GM18508 (cell line): Measurements from ENCODE around the gene CABLES1.
"Not testable (repeated sequence)": the region's sequence is repeated elsewhere in the genome, so short reads cannot be mapped to it uniquely, and the experiment has no call there.

Experiments
- ATAC-seq: cut with Tn5 transposase; IDR thresholded peaks from one replicate; pipeline ENCODE4 v1.9.1; 2021; ENCODE audit warnings: moderate number of reproducible peaks; ENCODE audit not compliant: insufficient read depth, unreplicated experiment

CABLES1 gene

GRCh38 chr18:23109163-23109562, 26.1 kb upstream of the CABLES1 start:
- not testable (repeated sequence) for ATAC-seq

GRCh38 chr18:23113576-23113975, 21.7 kb upstream of the CABLES1 start:
- no peak for ATAC-seq

- ATAC-seq, result no peak
Observed at GRCh38 chr18:23114171-23114881, 21.0 kb upstream of the CABLES1 start.

- no peak for ATAC-seq
Observed at GRCh38 chr18:23114911-23115310, 20.4 kb upstream of the CABLES1 start.

GRCh38 chr18:23115683-23116096, 19.6 kb upstream of the CABLES1 start:
- ATAC-seq, result no peak

DNA sequence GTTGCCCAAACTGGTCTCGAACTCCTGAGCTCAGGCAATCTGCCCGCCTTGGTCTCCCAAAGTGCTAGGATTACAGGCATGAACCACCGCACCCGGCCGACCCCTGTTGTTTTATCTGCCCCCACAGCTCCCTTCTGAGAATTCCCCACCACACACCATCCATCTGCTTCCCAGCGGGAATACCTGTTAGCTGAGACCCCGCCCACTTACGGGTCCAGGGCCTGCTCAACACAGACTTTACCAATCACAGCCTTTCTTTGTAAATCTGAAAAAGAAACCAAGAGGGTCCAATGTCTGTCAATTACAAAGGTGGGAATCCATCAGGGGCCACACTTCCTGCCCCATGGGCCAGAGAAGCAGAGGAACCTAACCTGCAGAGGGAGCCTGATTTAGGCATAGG, 14.2 kb upstream of the CABLES1 start:
- ATAC-seq, result no peak

DNA sequence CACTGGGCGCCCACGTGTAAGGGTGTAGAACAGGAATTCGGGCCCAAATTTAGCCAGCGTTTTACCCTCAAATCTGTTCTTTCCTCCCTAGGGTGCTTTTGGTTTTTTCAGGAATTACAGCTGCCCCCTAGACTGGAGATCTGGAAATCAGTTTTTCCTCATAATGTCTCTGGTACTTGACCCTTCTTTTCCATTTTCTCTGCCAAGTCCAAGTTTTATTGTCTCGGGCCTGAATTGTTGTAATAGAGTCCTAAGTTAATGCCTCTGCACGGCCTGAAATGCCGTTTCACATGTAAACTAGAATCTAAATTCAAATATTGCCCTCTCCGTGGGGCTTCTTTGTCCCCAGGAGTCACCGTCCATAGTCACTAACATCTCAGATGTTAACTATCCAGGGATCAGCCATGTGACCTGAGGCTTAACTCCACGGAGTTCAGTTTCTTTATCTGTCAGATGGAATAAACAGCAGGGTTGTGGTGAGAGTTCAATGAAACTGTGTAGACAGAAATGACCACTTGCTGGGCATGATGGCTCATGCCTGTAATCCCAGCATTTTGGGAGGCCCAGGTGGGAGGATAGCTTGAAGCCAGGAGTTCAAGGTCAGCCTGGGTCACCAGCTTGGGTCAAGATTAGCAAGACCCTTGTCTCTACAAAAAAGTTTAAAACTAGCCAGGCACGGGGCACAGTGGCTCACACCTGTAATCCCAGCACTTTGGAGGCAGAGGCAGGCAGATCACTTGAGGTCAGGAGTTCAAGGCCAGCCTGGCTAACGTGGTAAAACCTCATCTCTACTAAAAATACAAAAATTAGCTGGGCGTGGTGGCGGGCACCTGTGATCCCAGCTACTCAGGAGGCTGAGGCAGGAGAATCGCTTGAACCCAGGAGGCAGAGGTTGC, 12.7 kb upstream of the CABLES1 start:
- ATAC-seq, result no peak

GRCh38 chr18:23126376-23127056, 8.8 kb upstream of the CABLES1 start:
- ATAC-seq, result no peak

DNA sequence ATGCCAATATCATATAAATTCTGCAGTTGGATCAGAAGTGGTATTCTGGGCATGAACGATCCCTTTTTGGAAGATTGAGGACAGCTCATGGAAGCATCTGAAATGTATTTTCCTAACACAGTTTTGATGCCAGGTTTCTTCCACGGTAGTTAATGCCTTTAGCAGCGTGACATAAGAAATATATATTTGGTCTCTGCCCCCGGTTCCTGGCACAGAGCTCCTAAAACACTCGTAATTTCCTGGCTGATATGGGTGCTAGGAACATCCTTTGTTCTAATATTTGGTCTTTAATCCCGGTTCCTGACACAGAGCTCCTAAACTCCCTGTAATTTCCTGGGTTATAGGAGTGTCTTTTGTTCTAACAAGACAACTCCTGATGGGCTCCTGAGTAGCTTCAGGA, 8.2 kb upstream of the CABLES1 start:
- ATAC-seq, result no peak

- no peak for ATAC-seq
Observed at GRCh38 chr18:23129355-23130002, 5.8 kb upstream of the CABLES1 start.

GRCh38 chr18:23131693-23132319, 3.5 kb upstream of the CABLES1 start:
- no peak for ATAC-seq

GRCh38 chr18:23133860-23134779, 1.2 kb upstream of the CABLES1 start:
- no peak for ATAC-seq

DNA sequence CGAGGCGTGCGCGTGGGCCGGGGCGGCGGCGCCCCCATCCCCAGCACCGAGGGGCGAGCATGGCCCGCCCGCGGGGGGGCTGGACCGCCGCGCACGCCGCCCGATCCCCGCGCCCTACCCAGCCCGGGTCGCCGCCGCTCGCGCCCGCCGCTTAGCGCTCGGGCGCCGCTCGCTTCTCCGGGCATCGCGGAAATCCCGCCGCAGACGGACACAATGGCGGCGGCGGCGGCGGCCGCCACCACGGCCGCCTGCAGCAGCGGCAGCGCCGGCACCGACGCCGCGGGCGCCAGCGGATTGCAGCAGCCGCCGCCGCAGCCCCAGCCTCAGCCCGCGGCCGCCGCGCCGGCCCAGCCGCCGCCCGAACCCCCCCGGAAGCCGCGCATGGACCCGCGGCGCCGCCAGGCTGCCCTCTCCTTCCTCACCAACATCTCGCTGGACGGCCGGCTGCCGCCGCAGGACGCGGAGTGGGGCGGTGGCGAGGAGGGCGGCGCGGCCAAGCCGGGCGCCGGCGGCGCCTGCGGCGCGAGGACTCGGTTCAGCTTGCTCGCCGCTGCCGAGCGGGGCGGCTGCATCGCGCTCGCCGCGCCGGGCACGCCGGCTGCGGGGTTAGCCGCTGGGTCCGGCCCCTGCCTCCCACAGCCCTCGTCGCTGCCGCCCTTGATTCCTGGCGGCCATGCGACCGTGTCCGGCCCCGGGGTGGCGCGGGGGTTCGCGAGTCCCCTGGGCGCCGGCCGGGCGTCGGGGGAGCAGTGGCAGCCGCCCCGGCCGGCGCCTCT, 453 bp downstream of the CABLES1 start:
- no peak for ATAC-seq

- no peak for ATAC-seq
Observed at GRCh38 chr18:23136326-23137096, 1.2 kb downstream of the CABLES1 start.

DNA sequence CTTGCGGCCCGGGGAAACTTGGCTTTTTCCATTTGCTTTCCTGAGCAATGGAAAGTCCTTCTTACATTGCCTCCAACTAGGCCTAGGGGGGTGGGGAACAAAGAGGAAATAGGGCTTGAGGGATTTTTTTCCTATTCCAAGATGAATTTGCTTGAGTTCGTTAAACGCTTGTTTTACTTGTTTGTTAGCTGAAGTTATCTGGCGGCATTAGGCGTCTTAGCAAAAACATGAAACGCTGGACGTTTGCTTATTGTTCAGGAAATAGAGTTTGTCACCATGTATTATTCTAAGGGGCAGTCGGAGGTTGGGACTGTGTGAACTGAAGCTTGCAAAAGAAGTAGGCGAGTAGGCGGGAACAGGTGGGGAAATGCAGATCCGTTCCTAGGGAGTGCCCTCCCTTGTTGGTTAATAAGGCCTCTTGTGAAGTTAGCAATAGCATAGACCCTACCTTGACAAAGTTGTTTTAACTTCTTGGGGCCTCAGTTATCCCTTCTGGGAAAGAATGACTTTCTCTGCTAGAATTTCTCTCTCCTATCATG, 1.9 kb downstream of the CABLES1 start:
- no peak for ATAC-seq

DNA sequence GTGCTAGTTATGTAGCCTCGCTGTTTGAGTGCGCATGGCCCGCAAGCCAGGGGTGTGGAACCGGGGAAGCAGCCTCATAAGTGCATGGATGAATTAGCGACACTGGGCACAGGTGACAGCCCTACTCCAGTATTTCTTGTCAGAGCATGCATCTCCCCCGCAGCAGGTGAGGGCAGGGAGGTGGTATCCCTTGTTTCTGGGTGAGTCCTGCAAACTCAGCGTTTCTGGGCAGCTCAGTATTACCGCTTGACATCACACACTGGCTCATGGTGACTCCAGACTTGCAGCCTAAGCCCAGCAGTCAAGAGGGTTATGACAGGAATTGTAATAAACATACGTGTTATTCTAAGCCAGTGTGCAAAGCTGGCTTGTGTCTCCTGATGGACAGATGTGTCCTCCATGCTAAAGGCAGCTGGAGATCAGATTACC, 2.5 kb downstream of the CABLES1 start:
- ATAC-seq, result no peak

GRCh38 chr18:23138471-23138870, 3.2 kb downstream of the CABLES1 start:
- ATAC-seq, result no peak
